Suprapubic skin (tissue), 4 donors: Measurements from ENCODE around the gene GJB6. TPM values are rescaled to one million over a fixed set of nuclear protein-coding genes. Genes with fewer than 3 reads are reported as not detected.

Experiments used
- DNase-seq, 2 donors: peaks; one replicate each; pipeline ENCODE4 v3.0.0-alpha.2; 2019; ENCODE audit warnings: low spot score in 2 of 2
- H3K27ac ChIP-seq: fragments of 200-600 bp; sonication (generic); one replicate; pipeline ENCODE4 v1.5.1; 2019
- H3K27me3 ChIP-seq: fragments of 200-600 bp; sonication (generic); one replicate; pipeline ENCODE4 v1.5.1; 2019
- H3K36me3 ChIP-seq: fragments of 200-600 bp; sonication (generic); one replicate; pipeline ENCODE4 v1.5.1; 2019
- H3K4me1 ChIP-seq: fragments of 200-600 bp; sonication (generic); one replicate; pipeline ENCODE4 v1.5.1; 2019
- H3K4me3 ChIP-seq: fragments of 200-600 bp; sonication (generic); one replicate; pipeline ENCODE4 v1.5.1; 2019; ENCODE audit warnings: mild to moderate bottlenecking
- H3K9me3 ChIP-seq: fragments of 200-600 bp; sonication (generic); one replicate; pipeline ENCODE4 v1.5.1; 2019
- CTCF ChIP-seq, 2 donors: fragments of 200-600 bp in 1 of 2; fragments of 450-650 bp in 1 of 2; sonication (generic) in 1 of 2; IDR thresholded peaks; one replicate each; pipeline ENCODE4 v1.5.1; 2016 to 2019; ENCODE audit warnings: antibody characterized with exemption in 2 of 2, mild to moderate bottlenecking in 1 of 2, moderate library complexity in 1 of 2
- EP300 ChIP-seq: sonication (generic); formaldehyde crosslinking; IDR thresholded peaks from one replicate; pipeline ENCODE4 v1.6.1; 2017; ENCODE audit warnings: antibody characterized with exemption
- POLR2A ChIP-seq, 2 donors: fragments of 450-650 bp; IDR thresholded peaks; one replicate each; pipeline ENCODE4 v1.6.1; 2017; ENCODE audit warnings: antibody characterized with exemption in 2 of 2, mild to moderate bottlenecking in 2 of 2, moderate library complexity in 2 of 2
- POLR2AphosphoS5 ChIP-seq, 3 donors: sonication (generic); formaldehyde crosslinking; IDR thresholded peaks; one replicate each; pipeline ENCODE4 v1.6.1; 2017; ENCODE audit warnings: antibody characterized with exemption in 3 of 3
- WGBS: methylation state at CpG from one replicate; pipeline ENCODE4 v1.1.5; 2018; 5-methylcytosine and 5-hydroxymethylcytosine counted together
- total RNA-seq, 4 donors: library from RNA; depleted of rRNA; stranded (reverse); fragments of >200 nt; gene quantifications; one replicate each; pipeline ENCODE4 v1.1.0, GENCODE V29; 2016

Gene GJB6
- total RNA-seq, 4 donors from 2014 or later, result 32.4 to 128 (median 68.0) TPM

- Histone ChIP-seq H3K9me3 (no peaks in the 10 kb centered on the region), H3K27ac (no peak overlapping the region), H3K4me3 (no peak overlapping the region), H3K27me3 (peaks cover 1% of the 10 kb centered on the region), H3K4me1 (peaks cover 4% of the 10 kb centered on the region), H3K36me3 (no peaks in the 10 kb centered on the region)
- 74% methylated on average over 6 of the region's 6 CpGs for WGBS
- no peak for DNase-seq
- TF ChIP-seq EP300, result no peak
- no peak for TF ChIP-seq POLR2A (IDR thresholded peaks at IDR 0.05)
- no peak for TF ChIP-seq CTCF (IDR thresholded peaks at IDR 0.05)
- no peak for TF ChIP-seq POLR2AphosphoS5 (IDR thresholded peaks at IDR 0.05)
Observed at GRCh38 chr13:20186771-20187170, 45.3 kb downstream of the GJB6 start.

GRCh38 chr13:20185366-20186056 lies 46.6 kb downstream of the GJB6 start:
- H3K27ac ChIP-seq, result no peak overlapping the region
- H3K4me1 ChIP-seq, result no peaks in the 10 kb centered on the region
- no peaks in the 10 kb centered on the region for H3K36me3 ChIP-seq
- DNase-seq, result no peak
- WGBS, result 76% methylated on average over 12 of the region's 12 CpGs
- H3K27me3 ChIP-seq, result no peaks in the 10 kb centered on the region
- TF ChIP-seq POLR2AphosphoS5 (IDR thresholded peaks at IDR 0.05), result no peak
- H3K4me3 ChIP-seq, result no peak overlapping the region
- H3K9me3 ChIP-seq, result no peaks in the 10 kb centered on the region

- 20% methylated on average over 5 of the region's 5 CpGs for WGBS
- Histone ChIP-seq H3K9me3 (no peaks in the 10 kb centered on the region), H3K4me1 (peaks cover 4% of the 10 kb centered on the region), H3K27ac (no peak overlapping the region), H3K36me3 (no peaks in the 10 kb centered on the region), H3K4me3 (no peak overlapping the region), H3K27me3 (peaks cover 13% of the 10 kb centered on the region)
- TF ChIP-seq POLR2AphosphoS5 (IDR thresholded peaks at IDR 0.05) (no peak), EP300 (no peak), POLR2A (IDR thresholded peaks at IDR 0.05) (no peak), CTCF (IDR thresholded peaks at IDR 0.05) (peak; percentile 66 to 80)
- DNase-seq, result no peak
Observed at GRCh38 chr13:20182231-20182846, 49.8 kb downstream of the GJB6 start.

- TF ChIP-seq POLR2AphosphoS5 (IDR thresholded peaks at IDR 0.05) (no peak), POLR2A (IDR thresholded peaks at IDR 0.05) (no peak), CTCF (IDR thresholded peaks at IDR 0.05) (no peak), EP300 (no peak)
- peaks cover 16% of the 10 kb centered on the region for H3K27me3 ChIP-seq
- H3K36me3 ChIP-seq, result no peaks in the 10 kb centered on the region
- H3K27ac ChIP-seq, result no peak overlapping the region
- H3K4me3 ChIP-seq, result no peak overlapping the region
- H3K9me3 ChIP-seq, result no peaks in the 10 kb centered on the region
- 57% methylated on average over 3 of the region's 3 CpGs for WGBS
- no peak for DNase-seq
- peaks cover 11% of the 10 kb centered on the region for H3K4me1 ChIP-seq
Observed at GRCh38 chr13:20181188-20181587, 50.9 kb downstream of the GJB6 start.

GRCh38 chr13:20178156-20178555 lies 54.0 kb downstream of the GJB6 start:
- 66% methylated on average over 5 of the region's 5 CpGs for WGBS
- peaks cover 16% of the 10 kb centered on the region for H3K27me3 ChIP-seq
- peak in 1 of 2 donors; percentile 34 for DNase-seq

More at GRCh38 chr13:20178156-20178555, 54.0 kb downstream of the GJB6 start:
- Histone ChIP-seq H3K4me1 (peaks cover 31% of the 10 kb centered on the region), H3K9me3 (no peaks in the 10 kb centered on the region), H3K4me3 (no peak overlapping the region), H3K36me3 (no peaks in the 10 kb centered on the region), H3K27ac (no peak overlapping the region)
- TF ChIP-seq CTCF (IDR thresholded peaks at IDR 0.05) (no peak), EP300 (no peak), POLR2A (IDR thresholded peaks at IDR 0.05) (no peak), POLR2AphosphoS5 (IDR thresholded peaks at IDR 0.05) (no peak)
